Lung microvascular endothelial cell (primary cell): ENCODE results near the gene GGTLC2. TPM values are rescaled to one million over a fixed set of nuclear protein-coding genes. Genes with fewer than 3 reads are reported as not detected.
A peak's percentile ranks its signal among the peaks of the same experiment; 100 is the strongest.
"Not testable (repeated sequence)": the region's sequence is repeated elsewhere in the genome, so short reads cannot be mapped to it uniquely, and the experiment has no call there.

ENCODE experiments used
- DNase-seq, 2 donors: peaks; one replicate each; pipeline versions ENCODE4 v3.0.0 to v3.0.0-alpha.2; 2010; ENCODE audit warnings: low read depth in 2 of 2
- total RNA-seq: library from RNA; depleted of rRNA; stranded (reverse); fragments of >200 nt; gene quantifications from 2 replicates; pipeline ENCODE4 v1.2.1, GENCODE V29; 2014

Gene GGTLC2
- total RNA-seq = not detected in 2 replicates

DNA sequence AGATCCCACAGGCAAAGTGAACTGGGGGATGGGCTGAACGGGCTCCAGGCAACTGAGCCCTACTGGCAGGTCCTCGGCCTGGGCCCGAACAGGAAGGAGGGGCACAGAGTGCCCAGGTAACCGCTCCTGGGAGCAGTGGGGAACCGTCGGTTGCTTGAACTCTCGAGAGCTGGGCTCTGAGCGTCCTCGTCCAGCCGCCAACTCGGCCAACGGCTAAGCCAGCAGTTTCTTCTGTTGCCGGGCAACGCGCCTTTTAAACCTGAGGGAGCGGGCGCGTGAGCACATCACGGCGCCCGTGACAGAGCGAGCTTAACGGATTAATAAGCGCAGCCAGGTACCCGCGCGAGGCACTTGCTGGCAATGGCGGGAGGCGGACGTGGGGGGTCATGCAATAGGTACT, at the start of gene GGTLC2:
Gene GGTLC2, plus strand, starts transcription at position 301 of the 400 bp plus-strand sequence. CDS start 1,732 bp downstream, outside the sequence.
- DNase-seq = not testable (repeated sequence)

DNA sequence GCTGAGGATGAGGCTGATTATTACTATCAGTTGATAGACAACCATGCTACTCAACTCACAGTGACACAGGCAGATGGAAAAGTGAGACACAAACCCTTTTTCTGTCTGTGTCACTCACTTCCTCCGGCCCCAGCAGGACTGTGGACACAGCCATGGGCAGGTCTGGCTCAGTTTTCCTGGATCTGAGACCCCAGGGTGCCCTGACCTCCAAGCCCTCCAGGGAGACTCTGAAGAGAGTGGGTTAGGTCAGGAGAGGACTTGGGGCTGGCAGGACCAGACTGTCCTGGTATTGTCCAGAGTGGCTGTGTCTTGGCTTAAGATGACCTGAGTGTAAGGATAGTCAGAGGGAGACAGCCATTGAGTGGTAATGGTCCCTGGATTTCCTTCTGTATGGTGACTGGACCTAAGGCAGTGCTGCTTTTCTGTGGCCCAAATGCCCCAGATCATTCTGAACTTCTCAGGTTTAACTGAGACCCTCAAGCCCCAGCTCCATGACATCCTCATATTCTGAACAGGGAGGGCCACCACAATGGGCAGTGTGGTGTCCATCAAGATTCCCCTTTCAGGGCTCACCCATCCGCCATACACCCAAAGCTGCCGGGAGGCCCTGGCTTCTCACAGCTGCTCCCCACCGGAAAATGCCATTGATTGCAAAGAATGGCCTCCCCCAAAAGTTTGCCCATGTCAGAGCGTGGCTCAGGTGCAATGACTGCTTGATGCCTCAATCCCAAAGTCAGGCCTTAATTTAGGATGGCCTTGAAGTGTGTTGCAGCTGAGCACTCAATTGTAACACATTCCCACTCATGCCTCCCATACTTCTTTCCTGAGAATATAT, 49.2 kb upstream of the GGTLC2 start:
- no peak for DNase-seq

DNA sequence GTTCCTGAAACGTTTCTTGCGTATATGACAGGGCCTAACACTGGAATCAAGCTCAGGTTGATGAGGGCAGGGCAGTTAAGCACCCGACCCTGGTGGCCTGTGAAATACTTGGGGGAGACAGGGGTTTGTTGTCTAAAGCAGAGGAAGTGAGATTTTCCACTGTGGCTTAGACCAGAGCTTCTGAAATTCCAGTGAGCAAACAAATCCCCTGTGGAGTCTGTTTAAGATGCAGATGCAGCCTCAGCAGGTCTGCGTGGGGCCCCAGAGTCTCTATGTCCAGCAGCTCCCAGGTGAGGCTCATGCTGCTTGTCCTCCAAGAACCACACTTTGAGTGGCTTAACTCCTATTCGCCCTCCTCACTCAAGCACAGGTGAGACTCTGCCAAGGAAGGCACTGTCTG, 46.3 kb upstream of the GGTLC2 start:
- DNase-seq = no peak

DNA sequence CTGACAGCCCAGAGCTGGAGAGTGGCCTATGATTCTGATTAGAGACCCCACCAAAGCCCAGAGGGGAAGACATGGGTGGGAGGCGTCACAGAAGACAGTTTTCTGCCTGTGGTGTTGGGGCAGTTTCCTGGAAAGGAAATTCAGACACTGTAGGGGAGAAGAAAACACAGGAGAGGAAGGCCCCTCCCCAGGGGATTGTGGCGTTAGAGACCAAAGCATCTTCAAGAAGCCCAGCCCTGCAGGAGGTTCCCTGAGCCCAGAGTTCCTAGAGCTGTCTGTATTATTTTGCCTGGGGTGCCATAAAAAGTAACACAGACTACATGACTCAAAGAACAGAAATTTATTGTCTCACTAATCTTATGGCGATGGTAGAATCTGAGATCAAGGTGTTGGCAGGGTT, 45.2 kb upstream of the GGTLC2 start:
- no peak for DNase-seq

DNA sequence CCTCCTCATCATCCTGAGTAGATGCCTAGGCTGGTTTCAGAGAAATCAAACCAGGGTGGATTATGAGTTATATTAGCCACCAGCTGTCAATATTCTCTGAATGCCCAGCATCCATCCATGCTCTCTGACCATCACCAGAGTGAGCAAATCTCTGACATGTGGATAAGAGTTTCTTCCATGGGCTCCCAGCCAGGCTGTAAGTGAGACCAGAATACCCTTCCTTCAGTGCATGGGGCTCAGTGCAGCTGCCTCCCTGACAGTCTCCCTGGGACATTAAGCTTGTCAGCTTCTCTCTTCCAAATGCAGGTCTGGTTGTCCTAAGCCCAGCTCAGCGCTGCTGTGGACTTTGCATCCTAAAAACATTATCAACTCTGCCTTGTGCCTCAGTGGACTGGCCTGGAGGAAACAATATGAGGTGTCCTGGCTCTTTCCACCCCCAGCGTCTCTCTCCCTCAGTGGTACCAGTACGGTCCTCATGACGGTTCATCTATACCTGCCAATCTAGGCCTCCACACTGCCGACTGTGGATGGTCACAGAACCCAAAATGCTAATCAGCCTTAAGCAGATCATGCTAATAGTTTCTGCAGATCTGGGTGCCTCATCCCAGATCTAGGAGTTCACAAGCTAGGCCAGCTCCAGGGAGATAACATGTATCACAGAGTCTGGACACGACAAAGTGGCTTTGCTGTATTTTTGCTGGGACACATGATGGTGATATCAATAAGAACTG, 43.7 kb upstream of the GGTLC2 start:
- no peak for DNase-seq

DNA sequence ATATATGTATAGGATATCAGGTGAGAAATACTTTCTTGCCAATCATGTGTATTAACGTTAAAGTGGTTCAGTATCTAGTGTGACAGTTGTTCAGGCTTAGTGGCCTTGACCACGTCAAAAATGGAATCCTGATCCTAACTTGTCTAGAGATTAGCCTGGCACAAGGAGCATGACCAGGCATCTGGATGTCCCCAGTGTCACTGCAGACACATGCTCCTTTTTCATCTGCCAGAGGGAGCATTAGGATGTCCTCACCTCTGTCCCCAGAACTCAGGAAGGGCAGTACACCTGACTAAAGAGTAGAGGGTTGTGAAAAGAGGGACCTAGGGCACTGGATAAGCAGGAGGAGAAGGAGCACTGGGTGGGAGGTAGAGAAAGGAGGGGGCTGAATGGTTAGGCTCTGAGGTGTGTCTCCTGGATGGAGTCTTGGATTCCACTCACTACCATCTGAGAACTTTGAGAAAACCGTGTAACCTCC, 40.9 kb upstream of the GGTLC2 start:
- DNase-seq = no peak

DNA sequence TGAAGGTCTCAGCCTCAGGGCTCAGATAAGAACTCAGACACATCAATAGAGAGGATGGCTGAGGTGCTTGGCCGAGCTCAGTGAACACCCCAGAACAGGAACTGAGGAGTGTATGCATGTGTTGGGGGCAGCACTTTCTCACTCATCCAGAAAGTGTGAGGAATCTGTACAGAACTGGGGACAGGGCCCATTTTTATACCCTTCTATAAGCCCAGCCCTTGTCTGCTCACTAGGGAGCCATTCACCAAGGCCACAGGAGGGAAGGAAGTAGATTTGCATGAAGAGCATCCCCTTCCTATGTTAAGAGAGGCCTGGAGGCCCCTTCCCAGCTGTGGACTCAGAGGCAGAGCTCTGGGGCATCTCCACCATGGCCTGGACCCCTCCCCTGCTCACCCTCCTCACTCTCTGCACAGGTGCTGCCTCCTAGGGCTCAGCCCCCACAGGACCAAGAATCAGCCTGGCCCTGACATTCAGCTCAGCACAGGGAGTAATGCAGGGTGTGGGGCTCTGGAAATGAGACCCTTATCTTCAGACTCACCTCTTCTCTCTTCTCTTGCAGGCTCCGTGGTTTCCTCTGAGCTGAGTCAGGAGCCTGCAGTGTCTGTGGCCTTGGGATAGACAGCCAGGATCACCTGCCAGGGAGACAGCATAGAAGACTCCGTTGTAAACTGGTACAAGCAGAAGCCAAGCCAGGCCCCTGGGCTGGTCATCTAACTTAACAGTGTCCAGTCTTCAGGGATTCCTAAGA, 39.9 kb upstream of the GGTLC2 start:
- no peak for DNase-seq

DNA sequence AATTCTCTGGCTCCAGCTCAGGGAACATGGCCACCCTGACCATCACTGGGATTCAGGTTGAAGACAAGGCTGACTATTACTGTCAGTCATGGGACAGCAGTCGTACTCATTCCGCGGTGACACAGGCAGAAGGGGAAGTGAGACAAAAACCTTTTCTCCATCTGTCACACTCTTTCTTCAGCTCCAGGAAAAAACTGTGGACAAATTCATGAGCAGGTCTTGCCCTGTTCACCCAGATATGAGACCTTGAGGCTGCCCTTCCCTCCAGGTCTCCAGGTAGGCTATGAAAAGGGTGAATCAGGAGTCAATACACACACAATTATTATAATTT, 39.4 kb upstream of the GGTLC2 start:
- no peak for DNase-seq

DNA sequence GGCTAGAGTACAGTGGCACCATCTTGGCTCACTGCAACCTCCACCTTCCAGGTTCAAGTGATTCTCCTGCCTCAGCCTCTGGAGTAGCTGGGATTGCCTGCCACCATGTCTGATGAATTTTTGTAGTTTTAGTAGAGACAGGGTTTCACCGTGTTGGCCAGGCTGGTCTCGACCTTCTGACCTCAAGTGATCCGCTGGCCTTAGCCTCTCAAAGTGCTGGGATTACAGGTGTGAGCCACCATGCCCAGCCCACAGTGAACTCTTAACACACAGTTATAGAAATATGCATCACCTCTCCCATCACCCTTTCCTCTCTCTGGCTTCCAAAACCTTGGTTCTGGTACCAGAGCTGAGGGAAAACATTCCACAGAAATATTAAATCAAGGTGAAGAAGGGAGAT, 36.4 kb upstream of the GGTLC2 start:
- DNase-seq = not testable (repeated sequence)

DNA sequence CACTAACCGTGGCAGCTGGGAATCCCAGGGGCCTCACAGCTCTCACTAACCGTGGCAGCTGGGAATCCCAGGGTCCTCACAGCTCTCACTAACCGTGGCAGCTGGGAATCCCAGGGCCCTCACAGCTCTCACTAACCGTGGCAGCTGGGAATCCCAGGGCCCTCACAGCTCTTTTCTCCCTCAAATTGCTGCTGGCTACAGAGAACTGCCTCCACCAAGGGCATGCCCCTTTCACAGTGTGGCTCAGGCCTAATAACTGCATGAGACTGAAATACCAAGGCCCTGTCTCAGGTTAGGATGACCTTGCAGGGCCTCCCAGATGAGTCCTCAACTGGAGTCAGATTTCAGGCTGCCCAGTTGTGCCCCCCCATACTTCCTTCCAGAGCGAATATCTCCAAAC, 35.1 kb upstream of the GGTLC2 start:
- DNase-seq = no peak

DNA sequence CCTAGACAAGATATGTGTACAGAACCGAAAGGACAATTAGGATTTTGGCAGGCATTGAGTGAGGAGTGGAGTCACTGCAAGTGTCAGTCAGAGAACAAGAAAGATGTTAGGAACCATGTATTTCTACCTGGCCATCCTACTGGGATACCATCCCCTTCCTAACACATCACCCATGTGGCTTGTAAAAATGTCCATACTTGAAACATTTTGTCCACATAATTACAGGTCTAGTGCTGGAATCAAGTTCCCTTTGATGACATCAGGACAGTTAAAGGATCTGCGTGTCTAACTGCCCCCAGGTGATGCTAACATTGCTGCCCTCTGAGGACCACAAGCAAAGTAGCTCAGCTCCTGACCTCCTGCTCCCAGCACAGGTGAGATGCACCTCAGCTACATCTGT, 31.9 kb upstream of the GGTLC2 start:
- DNase-seq = no peak

DNA sequence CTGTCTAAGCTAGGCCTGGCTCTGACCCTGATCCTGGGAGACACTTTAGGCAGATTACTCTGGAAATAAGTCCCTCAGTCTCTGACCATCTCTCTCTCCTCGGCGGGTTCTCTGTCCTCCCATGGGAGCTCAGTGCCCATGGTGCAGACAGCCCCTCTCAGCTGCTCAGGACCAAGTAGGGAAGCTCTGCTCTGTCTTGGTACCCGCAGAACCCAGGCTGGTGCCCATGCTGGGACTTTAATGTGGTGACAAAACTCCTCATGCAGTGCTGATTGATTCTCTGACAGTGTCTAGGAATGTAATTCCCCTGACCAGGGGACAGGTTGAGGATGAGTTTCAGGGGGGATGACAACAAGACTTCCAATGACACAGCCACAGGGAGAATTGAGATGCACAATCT, 30.3 kb upstream of the GGTLC2 start:
- no peak for DNase-seq

DNA sequence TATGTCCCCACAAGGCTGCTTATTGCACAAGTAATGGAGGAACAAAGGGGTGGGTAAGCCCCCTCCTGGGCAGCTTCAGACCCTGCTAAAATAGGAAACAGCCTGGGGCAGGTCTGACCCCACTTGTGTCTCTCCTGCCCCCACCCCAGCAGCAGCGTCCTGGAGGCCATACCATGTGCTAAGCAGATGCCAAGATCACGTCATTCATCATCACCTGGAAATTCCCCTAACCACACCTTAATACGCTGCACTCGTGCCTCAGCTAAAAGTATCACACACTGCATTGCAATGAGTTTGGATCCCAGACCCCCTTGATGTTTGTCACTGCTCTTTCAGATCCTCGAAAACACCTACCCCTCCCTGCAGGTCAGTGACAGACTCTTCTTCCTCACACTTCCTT, 27.8 kb upstream of the GGTLC2 start:
- no peak for DNase-seq

DNA sequence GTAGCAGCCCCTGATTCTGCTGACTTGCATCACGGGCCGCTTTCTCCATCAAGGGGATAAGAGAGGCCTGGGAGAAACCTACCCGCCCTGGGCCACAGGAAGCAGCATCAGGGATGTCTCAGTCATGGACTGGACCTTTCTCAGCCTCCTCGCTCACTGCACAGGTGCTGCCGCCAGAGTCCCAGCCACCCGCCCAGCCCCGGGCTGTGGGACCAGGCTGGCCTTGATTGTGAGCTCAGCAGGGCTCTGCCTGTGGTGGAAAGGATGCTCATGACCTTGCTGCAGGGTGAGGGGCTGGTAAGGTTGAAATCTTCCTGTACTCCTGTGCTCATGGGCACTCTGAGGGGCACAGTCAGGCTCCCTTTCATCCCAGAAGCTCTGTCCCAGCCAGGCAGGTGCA, 26.0 kb upstream of the GGTLC2 start:
- no peak for DNase-seq

DNA sequence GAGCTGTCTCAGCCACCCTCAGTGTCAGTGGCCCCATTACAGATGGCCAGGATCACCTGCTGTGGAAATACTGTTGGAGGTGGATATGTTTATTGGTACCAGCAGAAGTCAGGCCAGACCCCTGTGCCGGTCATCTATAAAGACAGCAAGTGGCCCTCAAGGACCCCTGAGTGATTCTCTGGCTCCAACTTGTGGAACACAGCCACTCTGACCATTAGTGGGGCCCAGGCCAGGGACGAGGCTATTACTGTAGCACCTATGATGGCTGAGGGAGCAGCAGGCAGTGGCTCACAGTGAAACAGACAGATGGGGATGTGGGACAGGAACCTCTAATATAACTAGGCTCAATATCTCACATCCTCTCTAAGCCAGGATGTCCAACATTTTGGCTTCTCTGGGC, 25.5 kb upstream of the GGTLC2 start:
- no peak for DNase-seq

DNA sequence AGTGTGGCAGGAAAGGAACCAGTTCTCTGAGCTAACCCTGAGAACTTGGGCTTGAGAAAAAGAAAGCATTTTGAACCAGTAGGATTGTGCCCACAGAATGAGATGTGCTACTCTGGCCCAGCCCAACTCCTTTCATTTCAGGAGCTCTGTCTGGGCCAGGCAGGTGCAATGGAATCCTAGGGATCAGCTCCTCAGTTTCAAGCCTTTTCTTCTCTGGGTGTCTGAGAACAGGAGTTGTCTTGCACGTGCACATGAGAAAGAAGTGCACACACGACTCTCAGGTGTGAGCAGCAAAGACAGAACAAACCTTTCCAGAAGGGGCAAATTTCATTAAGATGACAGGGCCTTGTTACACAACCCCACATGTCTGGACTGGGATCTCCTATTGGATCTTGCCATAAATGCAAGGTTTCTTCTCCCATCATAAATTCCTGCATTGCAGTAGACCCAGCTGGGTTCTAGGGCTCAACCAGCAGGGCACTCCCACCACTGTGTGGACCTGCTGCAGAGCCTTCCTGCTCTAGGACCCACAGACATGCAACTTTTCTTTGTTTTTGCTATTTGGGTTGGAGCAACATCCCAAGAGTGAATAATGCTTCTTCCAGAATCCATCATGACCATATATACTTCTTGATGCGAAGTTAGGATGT, 24.5 kb upstream of the GGTLC2 start:
- no peak for DNase-seq

DNA sequence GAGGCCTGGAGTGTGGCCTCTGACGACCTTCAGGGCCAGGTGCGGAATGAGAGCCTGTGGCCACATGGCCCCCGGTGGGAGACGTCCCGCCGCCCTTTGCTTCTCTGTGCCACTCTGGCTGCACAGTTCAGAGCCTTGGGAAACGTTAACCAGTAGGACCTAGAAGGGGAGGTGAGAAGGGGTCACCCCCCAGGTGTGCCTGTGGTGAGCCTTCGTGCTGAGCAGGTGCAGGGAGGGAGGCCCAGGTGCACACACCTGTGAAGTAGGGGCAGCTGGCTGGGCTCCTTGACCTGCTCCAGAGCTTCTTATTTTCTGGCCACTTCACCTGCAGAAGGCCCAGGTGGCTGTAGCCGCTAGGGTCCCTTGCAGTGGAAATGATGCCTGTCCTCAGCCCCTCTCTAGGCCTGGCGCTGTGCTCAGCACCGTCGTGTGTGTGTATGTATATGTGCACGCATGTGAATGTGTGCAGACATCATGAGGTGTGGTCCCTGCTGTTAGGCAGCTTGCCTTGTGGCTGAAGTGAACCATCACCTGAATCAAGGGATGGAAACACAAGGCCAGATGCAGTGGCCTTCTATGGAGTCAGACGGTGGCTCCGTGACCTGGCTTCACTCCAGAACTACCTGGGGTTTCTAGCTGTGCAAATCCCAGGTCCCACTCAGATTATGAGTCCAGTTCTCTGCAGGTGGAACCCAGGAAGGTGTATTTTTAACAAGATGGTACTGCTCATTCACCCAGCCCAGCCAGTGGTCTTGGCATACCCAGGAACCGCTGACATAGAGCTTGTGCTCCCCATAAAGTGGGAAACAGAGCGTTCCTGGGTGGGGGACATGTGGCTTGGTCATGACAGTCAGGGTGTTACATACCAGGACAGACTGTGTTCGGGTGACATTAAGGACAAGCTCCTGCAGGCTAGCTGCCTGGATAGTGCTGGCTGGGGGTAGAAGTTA, 15.6 kb upstream of the GGTLC2 start:
- not testable (repeated sequence) for DNase-seq

DNA sequence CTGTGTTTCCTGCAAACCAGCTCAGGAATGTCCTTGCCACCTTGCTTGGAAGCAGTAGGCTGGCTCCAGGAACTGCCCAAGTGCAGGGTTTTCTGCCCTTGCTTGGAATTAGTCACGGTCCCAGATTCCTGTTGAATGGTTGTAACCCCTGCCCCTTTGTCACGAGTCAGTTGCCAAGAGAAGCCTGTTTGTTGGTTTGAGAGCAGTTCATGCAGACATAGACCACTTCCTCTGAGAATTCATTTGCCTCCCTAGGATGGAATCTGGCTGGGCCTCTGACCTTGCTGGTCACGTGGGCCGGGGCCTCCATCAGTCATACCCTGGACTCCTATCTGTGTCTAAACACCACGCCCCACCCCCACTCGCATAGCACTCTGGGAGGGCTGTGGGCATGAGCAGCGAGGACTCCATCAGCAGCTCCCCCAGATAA, 13.2 kb upstream of the GGTLC2 start:
- DNase-seq = peak; percentile 18 to 45

DNA sequence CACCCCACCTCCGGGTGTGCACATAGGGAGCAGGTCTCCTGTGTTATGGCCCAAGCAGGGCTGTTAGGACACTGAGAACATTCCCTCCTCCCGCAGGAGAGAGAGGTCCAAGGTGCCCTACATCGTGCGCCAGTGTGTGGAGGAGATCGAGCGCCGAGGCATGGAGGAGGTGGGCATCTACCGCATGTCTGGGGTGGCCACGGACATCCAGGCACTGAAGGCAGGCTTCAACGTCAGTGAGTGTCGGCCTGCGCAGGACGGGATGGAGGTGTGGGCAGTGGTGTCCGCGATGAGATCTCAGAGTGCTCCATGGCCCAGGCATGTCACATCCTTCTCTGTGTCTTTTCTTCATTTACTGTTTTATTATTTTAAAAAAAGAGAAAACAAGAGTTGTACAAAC, 12.2 kb upstream of the GGTLC2 start:
- not testable (repeated sequence) for DNase-seq

DNA sequence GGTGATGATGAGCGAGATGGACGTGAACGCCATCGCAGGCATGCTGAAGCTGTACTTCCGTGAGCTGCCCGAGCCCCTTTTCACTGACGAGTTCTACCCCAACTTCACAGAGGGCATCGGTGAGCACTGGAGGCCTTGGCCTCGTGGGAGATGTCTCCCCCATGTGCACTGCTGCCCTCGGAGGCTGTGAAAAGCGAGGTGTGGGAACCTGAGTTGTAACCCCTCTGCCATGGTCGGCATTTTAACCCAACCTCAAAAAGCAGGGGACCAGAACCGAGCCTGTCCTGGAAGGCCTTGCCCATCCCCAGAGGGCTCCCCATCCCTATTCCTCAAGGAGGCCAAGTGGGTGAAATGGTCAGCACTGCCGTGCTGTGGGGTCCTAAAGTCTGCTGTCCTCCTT, 10.9 kb upstream of the GGTLC2 start:
- not testable (repeated sequence) for DNase-seq
